GM18499 (cell line): ENCODE measurements around the gene CA11.

Source experiments
- ATAC-seq: cut with Tn5 transposase; IDR thresholded peaks from one replicate; pipeline ENCODE4 v1.9.1; 2021; ENCODE audit warnings: moderate number of reproducible peaks; ENCODE audit not compliant: insufficient read depth, unreplicated experiment

Gene CA11

GRCh38 chr19:48595833-48596232 lies 50.2 kb downstream of the CA11 start:
- ATAC-seq: no peak

- no peak for ATAC-seq
Observed at GRCh38 chr19:48595171-48595570, 50.8 kb downstream of the CA11 start.

- ATAC-seq: no peak
Observed at GRCh38 chr19:48591021-48591420, 55.0 kb downstream of the CA11 start.

- no peak for ATAC-seq
Observed at GRCh38 chr19:48588670-48589401, 57.2 kb downstream of the CA11 start.
